ENCODE data around the gene PTGIR.

DNA sequence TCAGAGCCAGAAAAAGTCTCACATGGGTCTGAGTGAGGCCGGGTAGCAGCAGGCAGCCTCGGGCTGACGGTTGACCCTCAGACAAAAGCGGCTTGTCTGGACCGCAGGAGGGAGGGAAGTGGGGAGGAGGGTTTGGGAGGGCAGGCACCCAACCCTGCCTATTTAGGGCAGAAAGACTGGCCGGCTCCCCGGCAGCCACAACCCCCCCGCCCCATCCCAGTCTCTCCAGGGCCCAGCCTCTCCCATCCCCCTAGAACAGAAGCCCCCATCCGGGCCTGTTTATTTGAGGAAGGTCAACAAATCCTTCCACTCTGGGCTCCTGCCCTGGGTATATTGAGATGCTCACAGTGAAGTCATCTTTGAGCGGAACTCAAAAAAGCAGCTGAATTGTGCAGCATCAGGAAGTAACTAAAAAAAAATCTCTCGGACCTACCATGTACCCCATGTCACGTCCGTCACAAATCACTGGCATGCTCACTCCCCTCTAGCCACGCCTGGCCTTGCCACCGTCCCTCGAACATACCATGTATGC, 29.8 kb upstream of the PTGIR start:
- TF ChIP-seq POLR2A (IDR thresholded peaks at IDR 0.05; ENCODE audit: low read length) (no peak), CTCF (IDR thresholded peaks at IDR 0.05) (no peak), RCOR1 (IDR thresholded peaks at IDR 0.05; ENCODE audit: low read depth, low read length) (no peak), JUN (IDR thresholded peaks at IDR 0.05) (no peak), SMC3 (IDR thresholded peaks at IDR 0.05) (no peak)

Data from A549 (cell line).